IMR-90 (cell line): ENCODE results near the gene SMCHD1. TPM values are rescaled to one million over a fixed set of nuclear protein-coding genes. Genes with fewer than 3 reads are reported as not detected.

Source experiments
- ATAC-seq: fragments of 200-7000 bp; cut with Tn5 transposase; 2 replicates; pipeline ENCODE4 v1.9.1; 2020; ENCODE audit warnings: low read depth, mild to moderate bottlenecking, moderate library complexity
- BruUV-seq: library from RNA; stranded (reverse); fragments of 400-500 nt; replicated peaks from 2 replicates; lab custom pipeline; 2021; lab: Mats Ljungman, UMichigan
- CTCF ChIA-PET: fragments of 300-600 bp; formaldehyde crosslinking; extraction: SDS; loops from one replicate; lab custom pipeline; 2021; ENCODE audit warnings: antibody characterized with exemption; lab: Yijun Ruan, JAX
- POLR2A ChIA-PET: fragments of 300-600 bp; sonication (Branson Sonifier 250); formaldehyde crosslinking; loops from one replicate; lab custom pipeline; 2022; ENCODE audit warnings: antibody characterized with exemption; ENCODE audit not compliant: unreplicated experiment; lab: Charles Lee
- DNase-seq: peaks from one replicate; pipeline ENCODE4 v3.0.0; 2013
- H2AFZ ChIP-seq: replicated peaks from 2 replicates; pipeline ENCODE3; 2013; ENCODE audit warnings: low read length, mild to moderate bottlenecking; ENCODE audit not compliant: poor library complexity
- H2AK5ac ChIP-seq: 2 replicates; pipeline ENCODE4 v1.6.1; 2013; ENCODE audit warnings: low read depth, low read length, inconsistent platforms
- H2AK9ac ChIP-seq: replicated peaks from 2 replicates; pipeline ENCODE3; 2013; ENCODE audit warnings: mild to moderate bottlenecking, low read depth, low read length, moderate library complexity; ENCODE audit not compliant: poor library complexity
- H2BK120ac ChIP-seq: 2 replicates; pipeline ENCODE4 v1.6.1; 2013; ENCODE audit warnings: low read depth, low read length, inconsistent platforms
- H2BK15ac ChIP-seq: 3 replicates; pipeline ENCODE4 v1.6.1; 2013; ENCODE audit warnings: low read depth, low read length, inconsistent platforms
- H2BK20ac ChIP-seq: 2 replicates; pipeline ENCODE4 v1.6.1; 2013; ENCODE audit warnings: low read depth, mild to moderate bottlenecking, inconsistent platforms, low read length, moderate library complexity
- H2BK5ac ChIP-seq: 2 replicates; pipeline ENCODE4 v1.6.1; 2013; ENCODE audit warnings: mild to moderate bottlenecking, low read depth, low read length, inconsistent platforms; ENCODE audit not compliant: poor library complexity, severe bottlenecking
- H3K14ac ChIP-seq: replicated peaks from 2 replicates; pipeline ENCODE4 v1.6.1; 2013; ENCODE audit warnings: low read depth, low read length, inconsistent platforms
- H3K18ac ChIP-seq: 2 replicates; pipeline ENCODE4 v1.6.1; 2013; ENCODE audit warnings: low read depth, low read length, control low read depth
- H3K23ac ChIP-seq: 2 replicates; pipeline ENCODE4 v1.6.1; 2013; ENCODE audit warnings: low read depth, low read length, inconsistent platforms
- H3K27ac ChIP-seq: 2 replicates; pipeline ENCODE4 v1.5.1; 2013; ENCODE audit warnings: mild to moderate bottlenecking, control low read depth, low read length; ENCODE audit not compliant: insufficient read depth
- H3K27me3 ChIP-seq: 2 replicates; pipeline ENCODE4 v1.6.1; 2013; ENCODE audit warnings: low read length; ENCODE audit not compliant: control insufficient read depth, insufficient read depth
- H3K36me3 ChIP-seq: 2 replicates; pipeline ENCODE4 v1.6.1; 2013; ENCODE audit warnings: low read length, mixed read lengths; ENCODE audit not compliant: control insufficient read depth, insufficient read depth
- H3K4ac ChIP-seq: 2 replicates; pipeline ENCODE4 v1.6.1; 2013; ENCODE audit warnings: low read depth, low read length, inconsistent platforms
- H3K4me1 ChIP-seq: 2 replicates; pipeline ENCODE4 v1.6.1; 2013; ENCODE audit warnings: low read length, mixed read lengths; ENCODE audit not compliant: control insufficient read depth, insufficient read depth
- H3K4me2 ChIP-seq: 2 replicates; pipeline ENCODE4 v1.6.1; 2013; ENCODE audit warnings: low read depth, mild to moderate bottlenecking, control low read depth, low read length, moderate library complexity
- H3K4me3 ChIP-seq: 2 replicates; pipeline ENCODE4 v1.5.1; 2013; ENCODE audit warnings: low read depth, mild to moderate bottlenecking, control low read depth, low read length, moderate library complexity; ENCODE audit not compliant: insufficient read depth
- H3K56ac ChIP-seq: 2 replicates; pipeline ENCODE4 v1.6.1; 2013; ENCODE audit warnings: low read length, inconsistent platforms; ENCODE audit not compliant: insufficient read depth; ENCODE audit errors: extremely low read depth
- H3K79me1 ChIP-seq, 2 experiments: 2 replicates each; pipeline ENCODE4 v1.6.1; 2013; ENCODE audit warnings: low read length in 2 of 2, inconsistent platforms in 1 of 2, low read depth in 1 of 2
- H3K9ac ChIP-seq: 2 replicates; pipeline ENCODE4 v1.6.1; 2013; ENCODE audit warnings: low read depth, low read length, control low read depth
- H3K9me1 ChIP-seq: 2 replicates; pipeline ENCODE4 v1.6.1; 2013; ENCODE audit warnings: low read length, inconsistent platforms; ENCODE audit not compliant: insufficient read depth
- H3K9me3 ChIP-seq: 2 replicates; pipeline ENCODE4 v1.6.1; 2013; ENCODE audit warnings: low read length; ENCODE audit not compliant: control insufficient read depth, insufficient read depth
- H4K20me1 ChIP-seq: 2 replicates; pipeline ENCODE4 v1.6.1; 2013; ENCODE audit warnings: low read length, inconsistent platforms; ENCODE audit not compliant: insufficient read depth
- H4K5ac ChIP-seq: 2 replicates; pipeline ENCODE4 v1.6.1; 2013; ENCODE audit warnings: mild to moderate bottlenecking, low read depth, low read length, control low read depth
- H4K8ac ChIP-seq, 2 experiments: 2 replicates each; pipeline ENCODE4 v1.6.1; 2013; ENCODE audit warnings: low read depth in 2 of 2, low read length in 2 of 2, control low read depth in 1 of 2, inconsistent platforms in 1 of 2
- H4K91ac ChIP-seq: 2 replicates; pipeline ENCODE4 v1.6.1; 2013; ENCODE audit warnings: low read depth, low read length, inconsistent platforms; ENCODE audit not compliant: insufficient read depth
- CHD1 ChIP-seq: IDR thresholded peaks from 2 replicates; pipeline ENCODE4 v1.6.1; 2012; ENCODE audit warnings: low read depth, low read length, improper control_type of control experiment
- MAZ ChIP-seq: IDR thresholded peaks from 2 replicates; pipeline ENCODE4 v1.6.1; 2012; ENCODE audit warnings: low read depth, mild to moderate bottlenecking, low read length, improper control_type of control experiment, moderate library complexity, borderline replicate concordance
- POLR2A ChIP-seq: IDR thresholded peaks from 2 replicates; pipeline ENCODE4 v1.6.1; 2012; ENCODE audit warnings: mild to moderate bottlenecking, low read depth, low read length
- WGBS, 2 experiments: methylation state at CpG; one replicate each; pipeline versions ENCODE4 v1.1.5 to v1.1.7; 2013; ENCODE audit warnings: missing lambda C conversion rate in 2 of 2; ENCODE audit not compliant: insufficient read length in 1 of 2; ENCODE audit errors: extremely low coverage in 2 of 2; 5-methylcytosine and 5-hydroxymethylcytosine counted together
- dilution Hi-C: fragments of 300-500 bp; cut with HindIII; formaldehyde crosslinking; loops from one replicate; pipeline ENCODE4 v1.14.3; 2018; ENCODE audit warnings: low sequenced_read_pairs; ENCODE audit not compliant: unreplicated experiment
- in situ Hi-C: fragments of 300-500 bp; cut with MboI; formaldehyde crosslinking; loops from 3 replicates; pipeline ENCODE4 v1.14.3; 2019; ENCODE audit warnings: low sequenced_read_pairs, inconsistent platforms, mixed read lengths
- intact Hi-C: fragments of 100-400 bp; cut with micrococcal nuclease; formaldehyde crosslinking; loops from 2 replicates; pipeline ENCODE4 v1.10.0; 2022
- polyA plus RNA-seq, 3 experiments: library from polyadenylated mRNA; depleted of rRNA; stranded (reverse); fragments of >200 nt; gene quantifications; 2 replicates each; pipeline ENCODE4 v1.2.3, GENCODE V29; 2012; ENCODE audit warnings: low replicate concordance in 1 of 3
- total RNA-seq: library from RNA; depleted of rRNA; stranded (reverse); fragments of >200 nt; gene quantifications from 2 replicates; pipeline ENCODE4 v1.2.3, GENCODE V29; 2012
- TF ChIP-seq, protein P1 (sequence below): fragments of 150-350 bp; IDR thresholded peaks from 2 replicates; pipeline ENCODE4 v1.6.1; 2016; ENCODE audit warnings: low read depth, mild to moderate bottlenecking, low read length, moderate library complexity, borderline replicate concordance

SMCHD1 gene
- total and polyA plus RNA-seq, 2 of the 4 experiments (the other 2 are of a cell fraction) = 14.8 to 47.3 TPM

GRCh38 chr18:2644535-2644934, 11.0 kb upstream of the SMCHD1 start:
- Histone ChIP-seq H3K27me3 (no peaks in the 10 kb centered on the region), H3K4me2 (no peak overlapping the region), H2AK9ac (no peak overlapping the region), H4K20me1 (no peaks in the 10 kb centered on the region), H3K9me1 (no peaks in the 10 kb centered on the region), H3K9ac (no peak overlapping the region), H3K4ac (no peak overlapping the region), H4K5ac (no peak overlapping the region), H3K18ac (no peak overlapping the region), H3K4me1 (no peaks in the 10 kb centered on the region), H2BK120ac (no peak overlapping the region), H3K79me1 (no peaks in the 10 kb centered on the region), H4K91ac (no peak overlapping the region), H3K23ac (no peak overlapping the region), H3K9me3 (no peaks in the 10 kb centered on the region), H2AK5ac (no peak overlapping the region), H2BK15ac (no peak overlapping the region), H2BK20ac (no peak overlapping the region), H3K36me3 (no peaks in the 10 kb centered on the region), H3K4me3 (no peak overlapping the region), H4K8ac (no peak overlapping the region), H3K14ac (no peak overlapping the region), H3K27ac (no peak overlapping the region), H3K56ac (no peak overlapping the region), H2BK5ac (no peak overlapping the region), H2AFZ (no peak overlapping the region)
- DNase-seq (no peak), ATAC-seq (no peak)
- in situ Hi-C loops (no loop called here), dilution Hi-C loops (no loop called here), intact Hi-C loops (no loop called here)
- TF ChIP-seq, protein P1, sequence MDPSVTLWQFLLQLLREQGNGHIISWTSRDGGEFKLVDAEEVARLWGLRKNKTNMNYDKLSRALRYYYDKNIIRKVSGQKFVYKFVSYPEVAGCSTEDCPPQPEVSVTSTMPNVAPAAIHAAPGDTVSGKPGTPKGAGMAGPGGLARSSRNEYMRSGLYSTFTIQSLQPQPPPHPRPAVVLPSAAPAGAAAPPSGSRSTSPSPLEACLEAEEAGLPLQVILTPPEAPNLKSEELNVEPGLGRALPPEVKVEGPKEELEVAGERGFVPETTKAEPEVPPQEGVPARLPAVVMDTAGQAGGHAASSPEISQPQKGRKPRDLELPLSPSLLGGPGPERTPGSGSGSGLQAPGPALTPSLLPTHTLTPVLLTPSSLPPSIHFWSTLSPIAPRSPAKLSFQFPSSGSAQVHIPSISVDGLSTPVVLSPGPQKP = no peak
- TF ChIP-seq POLR2A (no peak), MAZ (no peak), CHD1 (no peak)
- POLR2A ChIA-PET = no interaction called here
- no CpG with 5 or more reads among the region's 1 CpG for WGBS, 2 experiments
- BruUV-seq = no TSS peak
- CTCF ChIA-PET = no interaction called here
